GM21423 (cell line): Measurements from ENCODE around the gene ZNF284.
"Not testable (repeated sequence)": the region's sequence is repeated elsewhere in the genome, so short reads cannot be mapped to it uniquely, and the experiment has no call there.

Source experiments
- ATAC-seq: cut with Tn5 transposase; IDR thresholded peaks from one replicate; pipeline ENCODE4 v1.9.1; 2021; ENCODE audit warnings: mild to moderate bottlenecking, moderate library complexity; ENCODE audit not compliant: unreplicated experiment

Gene ZNF284

DNA sequence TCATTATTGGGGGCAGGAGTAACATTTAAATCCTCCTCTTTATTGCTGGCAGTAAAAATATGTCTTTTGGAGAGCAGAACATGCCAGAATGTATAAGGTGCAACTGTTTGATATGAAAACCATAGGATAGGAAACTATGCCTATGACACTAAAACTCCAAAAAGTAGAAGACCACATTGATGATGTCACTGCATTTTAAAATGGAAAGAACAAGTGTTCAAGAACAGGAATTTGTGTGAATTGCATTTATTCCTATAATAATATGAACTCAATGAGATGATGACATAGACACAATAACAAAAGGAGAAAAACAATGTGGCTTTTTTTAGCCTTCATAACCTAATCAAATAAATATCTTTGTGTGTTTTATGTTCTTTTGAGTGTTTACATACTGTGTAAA is 37.5 kb downstream of the ZNF284 start:
- no peak for ATAC-seq

DNA sequence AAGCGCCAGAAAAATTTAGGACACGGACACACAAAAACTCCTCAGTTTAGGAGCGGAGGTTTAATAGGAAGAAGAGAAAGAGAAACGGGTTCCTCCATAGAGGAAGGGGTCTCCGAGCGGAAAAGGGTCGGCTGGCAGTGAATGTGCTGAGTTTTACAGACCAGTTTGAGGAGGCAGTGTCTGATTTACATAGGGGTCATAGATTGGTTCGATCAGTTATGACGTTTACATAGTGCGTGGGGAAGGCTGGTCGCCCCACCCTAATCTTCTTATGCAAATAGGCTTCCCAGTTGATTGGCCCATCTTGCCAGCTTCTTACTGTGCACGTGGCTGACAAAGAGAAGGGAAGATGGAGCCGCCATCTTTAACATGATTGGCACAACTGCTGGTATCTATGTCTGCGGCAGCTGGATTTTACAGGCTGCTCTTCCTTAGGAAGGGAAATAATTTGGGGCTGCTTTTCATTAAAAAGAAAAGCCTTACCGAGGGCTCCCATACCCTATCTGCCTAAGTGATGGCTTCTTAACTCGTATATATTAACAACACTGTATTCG is 40.0 kb downstream of the ZNF284 start:
- ATAC-seq = no peak

DNA sequence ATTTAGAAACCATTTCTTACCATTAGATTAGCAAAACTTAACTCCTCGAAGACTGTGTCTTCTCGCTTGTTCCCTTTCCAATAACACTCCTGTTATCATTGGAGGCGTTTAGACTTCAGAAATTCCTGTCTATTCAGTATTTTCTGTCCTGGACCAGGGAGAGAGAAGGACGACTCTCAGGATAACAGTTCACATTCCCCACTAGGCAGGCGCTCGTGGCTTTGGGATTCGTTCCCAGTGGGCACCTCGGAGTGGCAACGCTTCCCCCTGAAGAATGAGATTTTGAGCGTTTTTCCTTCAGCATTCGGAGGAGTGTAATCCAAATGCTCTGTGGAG is 40.8 kb downstream of the ZNF284 start:
- peak; percentile 12 for ATAC-seq

DNA sequence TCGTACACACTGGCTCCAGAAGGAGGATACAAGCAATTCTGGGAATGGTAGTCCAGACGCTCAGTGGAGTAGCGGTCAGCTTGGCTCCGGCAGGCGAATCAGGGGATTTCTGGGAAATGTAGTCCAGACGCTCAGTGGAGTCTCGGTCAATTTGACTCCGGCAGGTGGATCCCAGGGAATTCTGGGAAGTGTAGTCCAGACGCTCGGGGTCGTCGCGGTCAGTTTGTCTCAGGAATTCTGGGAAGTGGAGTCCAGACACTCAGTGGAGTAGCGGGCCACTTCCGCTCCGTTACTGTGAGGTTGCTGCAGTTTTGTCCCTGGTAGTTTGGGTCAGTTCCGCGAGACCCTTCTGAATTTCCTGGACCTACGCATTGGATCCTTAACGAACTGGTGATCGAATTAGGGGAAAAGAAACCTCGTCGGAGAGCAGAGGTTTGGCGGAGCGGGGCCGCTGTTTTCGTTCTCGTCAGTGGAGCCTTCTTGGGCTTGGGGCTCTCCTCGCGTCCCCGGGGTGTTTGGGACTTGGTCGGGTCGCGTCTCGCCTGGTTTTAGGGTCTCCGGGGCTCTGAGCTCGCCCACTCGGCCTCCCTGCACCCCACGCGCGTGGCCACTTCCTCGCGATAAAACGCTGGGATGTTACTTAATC is 41.3 kb downstream of the ZNF284 start, which contains the start of gene ZNF225:
TSS of gene ZNF225 (plus strand) at position 262 of the 646 bp plus-strand sequence. CDS start 2,429 bp downstream, outside the sequence.
- ATAC-seq = peak; percentile 88

GRCh38 chr19:44113784-44114390 is 41.9 kb downstream of the ZNF284 start:
- peak; percentile 6 for ATAC-seq

- not testable (repeated sequence) for ATAC-seq
These were observed 49.2 kb downstream of the ZNF284 start for GRCh38 chr19:44121162-44121561.

DNA sequence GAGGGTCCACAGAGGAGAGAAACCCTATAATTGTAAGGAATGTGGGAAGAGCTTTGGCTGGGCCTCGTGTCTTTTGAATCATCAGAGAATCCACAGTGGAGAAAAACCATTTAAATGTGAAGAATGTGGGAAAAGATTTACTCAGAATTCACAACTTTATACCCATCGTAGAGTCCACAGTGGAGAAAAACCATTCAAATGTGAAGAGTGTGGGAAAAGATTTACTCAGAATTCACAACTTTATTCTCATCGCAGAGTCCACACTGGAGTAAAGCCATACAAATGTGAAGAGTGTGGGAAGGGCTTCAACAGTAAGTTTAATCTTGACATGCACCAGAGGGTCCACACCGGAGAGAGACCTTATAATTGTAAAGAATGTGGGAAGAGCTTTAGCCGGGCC is 60.0 kb downstream of the ZNF284 start:
- ATAC-seq = no peak
